H9 (cell line): ENCODE measurements around the gene EPSTI1. TPM values are rescaled to one million over a fixed set of nuclear protein-coding genes. Genes with fewer than 3 reads are reported as not detected.

Experiments
- DNase-seq: peaks from one replicate; pipeline ENCODE4 v3.0.0-alpha.2; 2017
- H2AFZ ChIP-seq: one replicate; pipeline ENCODE4 v1.6.1; 2013; ENCODE audit warnings: mild to moderate bottlenecking, low read length, control low read depth, moderate library complexity
- H2AK5ac ChIP-seq: 2 replicates; pipeline ENCODE4 v1.6.1; 2013; ENCODE audit warnings: low read length, control low read depth, mixed read lengths; ENCODE audit not compliant: insufficient read length
- H2BK120ac ChIP-seq: one replicate; pipeline ENCODE4 v1.6.1; 2013; ENCODE audit warnings: low read depth, mild to moderate bottlenecking, low read length, control low read depth, inconsistent platforms; ENCODE audit not compliant: poor library complexity, severe bottlenecking
- H2BK12ac ChIP-seq: 2 replicates; pipeline ENCODE4 v1.6.1; 2013; ENCODE audit warnings: low read length, control low read depth, mixed read lengths, low read depth; ENCODE audit not compliant: insufficient read length
- H2BK15ac ChIP-seq: 2 replicates; pipeline ENCODE4 v1.6.1; 2013; ENCODE audit warnings: low read depth, low read length, control low read depth
- H2BK20ac ChIP-seq: one replicate; pipeline ENCODE4 v1.6.1; 2013; ENCODE audit warnings: low read depth, mild to moderate bottlenecking, low read length, control low read depth, inconsistent platforms; ENCODE audit not compliant: poor library complexity, severe bottlenecking
- H2BK5ac ChIP-seq: 2 replicates; pipeline ENCODE4 v1.6.1; 2013; ENCODE audit warnings: low read length, control low read depth, mixed read lengths; ENCODE audit not compliant: insufficient read length
- H3K14ac ChIP-seq: 2 replicates; pipeline ENCODE4 v1.6.1; 2013; ENCODE audit warnings: low read length, control low read depth; ENCODE audit not compliant: insufficient read depth
- H3K18ac ChIP-seq: 2 replicates; pipeline ENCODE4 v1.6.1; 2013; ENCODE audit warnings: low read depth, mild to moderate bottlenecking, mixed read lengths, low read length, control low read depth; ENCODE audit not compliant: insufficient read length
- H3K23ac ChIP-seq: 2 replicates; pipeline ENCODE4 v1.6.1; 2013; ENCODE audit warnings: low read length, control low read depth, mixed read lengths, low read depth; ENCODE audit not compliant: insufficient read length
- H3K23me2 ChIP-seq: 2 replicates; pipeline ENCODE4 v1.6.1; 2013; ENCODE audit warnings: low read depth, mild to moderate bottlenecking, mixed read lengths, low read length, control low read depth; ENCODE audit not compliant: insufficient read length, poor library complexity, severe bottlenecking
- H3K27ac ChIP-seq: 2 replicates; pipeline ENCODE4 v1.5.1; 2013; ENCODE audit warnings: low read length, control low read depth, mixed read lengths, low read depth; ENCODE audit not compliant: insufficient read length
- H3K27me3 ChIP-seq: 2 replicates; pipeline ENCODE4 v1.6.1; 2013; ENCODE audit warnings: low read length, control low read depth, inconsistent platforms; ENCODE audit not compliant: insufficient read depth
- H3K4ac ChIP-seq: 2 replicates; pipeline ENCODE4 v1.6.1; 2013; ENCODE audit warnings: low read depth, mild to moderate bottlenecking, control low read depth, inconsistent platforms, low read length, moderate library complexity
- H3K4me1 ChIP-seq: 2 replicates; pipeline ENCODE4 v1.6.1; 2013; ENCODE audit warnings: low read length, control low read depth, inconsistent platforms; ENCODE audit not compliant: insufficient read depth
- H3K4me2 ChIP-seq: 2 replicates; pipeline ENCODE4 v1.6.1; 2013; ENCODE audit warnings: low read length, control low read depth, mixed read lengths; ENCODE audit not compliant: insufficient read length, insufficient read depth
- H3K56ac ChIP-seq: 2 replicates; pipeline ENCODE4 v1.6.1; 2013; ENCODE audit warnings: low read depth, mild to moderate bottlenecking, mixed read lengths, low read length, control low read depth; ENCODE audit not compliant: insufficient read length
- H3K79me1 ChIP-seq: 2 replicates; pipeline ENCODE4 v1.6.1; 2013; ENCODE audit warnings: low read depth, mild to moderate bottlenecking, moderate library complexity, low read length, control low read depth, inconsistent platforms; ENCODE audit not compliant: insufficient read depth, poor library complexity, severe bottlenecking
- H3K79me2 ChIP-seq: 2 replicates; pipeline ENCODE4 v1.6.1; 2013; ENCODE audit warnings: low read length, control low read depth, inconsistent platforms; ENCODE audit not compliant: insufficient read depth
- H3K9ac ChIP-seq: 2 replicates; pipeline ENCODE4 v1.6.1; 2013; ENCODE audit warnings: low read length, control low read depth, mixed read lengths; ENCODE audit not compliant: insufficient read length; ENCODE audit errors: extremely low read depth
- H3K9me3 ChIP-seq: one replicate; pipeline ENCODE4 v1.6.1; 2013; ENCODE audit warnings: low read depth, low read length, inconsistent platforms; ENCODE audit not compliant: control insufficient read depth
- H3T11ph ChIP-seq: one replicate; pipeline ENCODE4 v1.6.1; 2013; ENCODE audit warnings: mild to moderate bottlenecking, low read length, control low read depth, inconsistent platforms
- H4K20me1 ChIP-seq: one replicate; pipeline ENCODE4 v1.6.1; 2013; ENCODE audit not compliant: control insufficient read depth, insufficient read length, insufficient read depth
- H4K5ac ChIP-seq: 2 replicates; pipeline ENCODE4 v1.6.1; 2013; ENCODE audit warnings: low read depth, mild to moderate bottlenecking, mixed read lengths, low read length, control low read depth; ENCODE audit not compliant: insufficient read length
- H4K8ac ChIP-seq: replicated peaks from 2 replicates; pipeline ENCODE4 v1.6.1; 2013; ENCODE audit warnings: low read length, control low read depth, mixed read lengths, low read depth; ENCODE audit not compliant: insufficient read length
- H4K91ac ChIP-seq: 2 replicates; pipeline ENCODE4 v1.6.1; 2013; ENCODE audit warnings: low read depth, mild to moderate bottlenecking, moderate library complexity, mixed read lengths, low read length, control low read depth; ENCODE audit not compliant: insufficient read length
- H3K27ac Mint-ChIP-seq, 3 experiments: 2 replicates in 2 of 3; 3 replicates in 1 of 3; pipeline ENCODE4 v1.8.0; 2020 to 2021; ENCODE audit warnings: mixed read lengths in 3 of 3, mild to moderate bottlenecking in 1 of 3, moderate library complexity in 1 of 3
- H3K27me3 Mint-ChIP-seq: 2 replicates; pipeline ENCODE4 v1.8.0; 2021; ENCODE audit warnings: low read depth, mild to moderate bottlenecking, moderate library complexity, mixed read lengths
- H3K36me3 Mint-ChIP-seq, 3 experiments: 2 replicates in 2 of 3; 3 replicates in 1 of 3; pipeline ENCODE4 v1.8.0; 2020 to 2021; ENCODE audit warnings: low read depth in 3 of 3, mixed read lengths in 3 of 3; ENCODE audit not compliant: insufficient read depth in 1 of 3
- H3K4me1 Mint-ChIP-seq, 2 experiments: 2 replicates each; pipeline ENCODE4 v1.8.0; 2020; ENCODE audit warnings: mixed read lengths in 2 of 2
- H3K4me3 Mint-ChIP-seq, 2 experiments: 2 replicates in 1 of 2; 3 replicates in 1 of 2; pipeline ENCODE4 v1.8.0; 2020 to 2021; ENCODE audit warnings: mild to moderate bottlenecking in 2 of 2, mixed read lengths in 2 of 2, moderate library complexity in 1 of 2
- H3K9me3 Mint-ChIP-seq, 2 experiments: 2 replicates in 1 of 2; 3 replicates in 1 of 2; pipeline ENCODE4 v1.8.0; 2020; ENCODE audit warnings: mild to moderate bottlenecking in 2 of 2, mixed read lengths in 2 of 2, moderate library complexity in 1 of 2
- WGBS: extraction: QIAGEN DNeasy Blood & Tissue Kit; methylation state at CpG from one replicate; pipeline ENCODE4 v1.1.7; 2013; ENCODE audit warnings: missing lambda C conversion rate, low lambda C conversion rate, mixed read lengths; ENCODE audit not compliant: insufficient read length; ENCODE audit errors: extremely low coverage; 5-methylcytosine and 5-hydroxymethylcytosine counted together
- total RNA-seq: library from RNA; stranded (reverse); gene quantifications from 2 replicates; pipeline ENCODE4 v1.2.1, GENCODE V29; 2021
- TF ChIP-seq, protein P1 (sequence below): fragments of 200-600 bp; sonication (generic); conservative IDR thresholded peaks from 3 replicates; pipeline ENCODE4 v1.8.0; 2021; ENCODE audit warnings: antibody characterized with exemption, mild to moderate bottlenecking

The EPSTI1 gene
- total RNA-seq, 1 experiment from 2014 or later, result 0.70 TPM

DNA sequence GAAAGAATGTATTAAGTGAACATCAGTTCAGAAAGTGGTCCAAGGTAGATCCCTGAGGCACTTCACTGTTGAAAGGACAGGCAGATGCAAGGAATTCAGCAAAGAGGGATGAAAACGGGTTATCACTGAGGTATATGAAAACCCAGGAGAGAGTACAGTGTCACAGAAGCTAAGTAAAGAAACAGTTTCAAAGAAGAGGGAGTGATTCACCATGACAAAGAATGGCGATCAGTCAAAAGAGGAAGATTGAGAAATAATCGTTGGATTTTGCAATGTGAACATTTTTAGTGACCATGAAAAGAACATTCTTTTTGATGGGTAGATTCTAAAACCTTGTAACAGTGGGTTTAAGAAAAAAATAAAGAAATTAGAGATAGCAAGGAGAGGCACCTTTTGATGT, 99.3 kb downstream of the EPSTI1 start:
- no CpG with 5 or more reads among the region's 3 CpGs for WGBS
- no peaks in the 10 kb centered on the region for H3K36me3 Mint-ChIP-seq
- TF ChIP-seq, protein P1, sequence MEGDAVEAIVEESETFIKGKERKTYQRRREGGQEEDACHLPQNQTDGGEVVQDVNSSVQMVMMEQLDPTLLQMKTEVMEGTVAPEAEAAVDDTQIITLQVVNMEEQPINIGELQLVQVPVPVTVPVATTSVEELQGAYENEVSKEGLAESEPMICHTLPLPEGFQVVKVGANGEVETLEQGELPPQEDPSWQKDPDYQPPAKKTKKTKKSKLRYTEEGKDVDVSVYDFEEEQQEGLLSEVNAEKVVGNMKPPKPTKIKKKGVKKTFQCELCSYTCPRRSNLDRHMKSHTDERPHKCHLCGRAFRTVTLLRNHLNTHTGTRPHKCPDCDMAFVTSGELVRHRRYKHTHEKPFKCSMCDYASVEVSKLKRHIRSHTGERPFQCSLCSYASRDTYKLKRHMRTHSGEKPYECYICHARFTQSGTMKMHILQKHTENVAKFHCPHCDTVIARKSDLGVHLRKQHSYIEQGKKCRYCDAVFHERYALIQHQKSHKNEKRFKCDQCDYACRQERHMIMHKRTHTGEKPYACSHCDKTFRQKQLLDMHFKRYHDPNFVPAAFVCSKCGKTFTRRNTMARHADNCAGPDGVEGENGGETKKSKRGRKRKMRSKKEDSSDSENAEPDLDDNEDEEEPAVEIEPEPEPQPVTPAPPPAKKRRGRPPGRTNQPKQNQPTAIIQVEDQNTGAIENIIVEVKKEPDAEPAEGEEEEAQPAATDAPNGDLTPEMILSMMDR, result no peak
- Histone ChIP-seq H2BK120ac (no peak overlapping the region), H4K91ac (no peak overlapping the region), H3T11ph (no peak overlapping the region), H2BK20ac (no peak overlapping the region), H3K79me2 (no peaks in the 10 kb centered on the region), H2AK5ac (no peak overlapping the region), H3K9me3 (no peaks in the 10 kb centered on the region), H3K27ac (no peak overlapping the region), H3K14ac (no peak overlapping the region), H3K18ac (no peak overlapping the region), H2BK12ac (no peak overlapping the region), H3K27me3 (no peaks in the 10 kb centered on the region), H3K4me1 (peaks cover 3% of the 10 kb centered on the region; the same call in 1 of the 2 replicates), H3K4me2 (no peak overlapping the region), H4K8ac (no peak overlapping the region), H3K9ac (no peak overlapping the region), H4K5ac (no peak overlapping the region), H3K4ac (no peak overlapping the region), H3K23ac (no peak overlapping the region), H3K79me1 (no peaks in the 10 kb centered on the region), H2BK15ac (no peak overlapping the region), H4K20me1 (no peaks in the 10 kb centered on the region), H3K56ac (no peak overlapping the region), H2BK5ac (no peak overlapping the region), H3K23me2 (no peaks in the 10 kb centered on the region), H2AFZ (no peak overlapping the region)
- no peak overlapping the region for H3K4me3 Mint-ChIP-seq
- no peaks in the 10 kb centered on the region for H3K9me3 Mint-ChIP-seq
- no peak overlapping the region for H3K27ac Mint-ChIP-seq
- no peaks in the 10 kb centered on the region; the same call in 1 of the 2 replicates for H3K27me3 Mint-ChIP-seq
- peaks cover 11 to 13% of the 10 kb centered on the region in 2 experiments for H3K4me1 Mint-ChIP-seq
- no peak for DNase-seq
